ENCODE data around the gene SV2B.

- TF ChIP-seq CTCF (IDR thresholded peaks at IDR 0.05) (no peak), POLR2AphosphoS5 (IDR thresholded peaks at IDR 0.05) (no peak), EP300 (IDR thresholded peaks at IDR 0.05) (no peak), POLR2A (IDR thresholded peaks at IDR 0.05) (no peak)
Measured at GRCh38 chr15:91290553-91290952, 190.5 kb downstream of the SV2B start.

Measured in upper lobe of left lung (tissue), 4 donors.